ENCODE measurements around the gene CPXCR1.
"Not testable (repeated sequence)": the region's sequence is repeated elsewhere in the genome, so short reads cannot be mapped to it uniquely, and the experiment has no call there.

CPXCR1 gene

DNA sequence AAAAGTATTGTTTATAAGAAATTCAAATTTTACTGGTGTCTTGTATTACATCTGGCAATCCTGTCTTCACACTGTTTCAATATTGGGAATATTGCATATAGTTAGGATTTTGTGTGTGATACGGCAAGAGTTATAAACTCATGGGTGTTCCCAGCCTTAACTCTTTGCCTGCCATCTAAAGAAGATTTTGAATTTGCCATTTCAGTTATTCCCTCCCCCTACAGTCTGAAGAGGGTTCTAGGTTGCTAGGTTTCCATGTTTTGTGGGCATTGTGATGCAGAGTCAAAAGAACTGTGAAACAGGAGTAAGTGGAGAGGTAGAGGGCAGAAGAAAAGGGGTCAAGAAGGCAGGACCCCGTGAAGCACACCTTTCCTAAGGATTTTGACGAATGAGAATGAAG, at the start of gene CPXCR1:
Gene CPXCR1 (plus strand): TSS at position 301 of the 400 bp plus-strand sequence. CDS start 6,190 bp downstream, outside the sequence.
- DNase-seq = no peak

DNA sequence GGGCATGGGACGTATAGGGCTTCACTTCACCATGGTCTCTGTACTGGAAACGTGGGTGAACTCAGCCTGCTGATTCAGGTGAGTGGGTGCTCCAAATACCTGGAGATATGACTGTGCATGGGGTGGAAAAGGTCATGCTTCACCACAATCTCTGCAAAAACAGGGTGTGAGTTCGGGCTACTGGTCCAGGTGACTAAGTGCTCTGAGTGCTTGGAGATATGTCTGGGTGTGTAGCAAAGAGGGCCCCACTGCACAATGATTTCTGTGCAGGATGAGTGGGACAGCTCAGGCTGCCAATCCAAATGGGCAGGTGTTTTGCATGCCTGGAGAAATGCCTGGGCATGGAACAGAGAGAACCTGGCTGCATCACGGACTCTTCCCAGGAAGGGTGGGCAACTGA, 11.2 kb upstream of the CPXCR1 start:
- no peak for DNase-seq

DNA sequence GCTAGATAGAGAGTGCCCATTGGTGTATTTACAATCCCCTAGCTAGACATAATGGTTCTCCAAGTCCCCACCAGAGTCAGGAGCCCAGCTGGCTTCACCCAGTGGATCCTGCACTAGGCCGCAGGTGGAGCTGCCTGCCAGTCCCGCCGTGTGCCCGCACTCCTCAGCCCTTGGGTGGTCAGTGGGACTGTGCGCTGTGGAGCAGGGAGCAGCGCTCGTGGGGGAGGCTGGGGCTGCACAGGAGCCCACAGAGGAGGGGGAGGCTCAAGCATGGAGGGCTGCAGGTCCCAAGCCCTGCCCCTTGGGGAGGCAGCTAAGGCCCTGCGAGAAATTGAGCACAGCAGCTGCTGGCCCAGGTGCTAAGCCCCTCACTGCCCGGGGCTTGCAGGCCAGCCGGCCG, 810 bp upstream of the CPXCR1 start:
- DNase-seq = not testable (repeated sequence)

DNA sequence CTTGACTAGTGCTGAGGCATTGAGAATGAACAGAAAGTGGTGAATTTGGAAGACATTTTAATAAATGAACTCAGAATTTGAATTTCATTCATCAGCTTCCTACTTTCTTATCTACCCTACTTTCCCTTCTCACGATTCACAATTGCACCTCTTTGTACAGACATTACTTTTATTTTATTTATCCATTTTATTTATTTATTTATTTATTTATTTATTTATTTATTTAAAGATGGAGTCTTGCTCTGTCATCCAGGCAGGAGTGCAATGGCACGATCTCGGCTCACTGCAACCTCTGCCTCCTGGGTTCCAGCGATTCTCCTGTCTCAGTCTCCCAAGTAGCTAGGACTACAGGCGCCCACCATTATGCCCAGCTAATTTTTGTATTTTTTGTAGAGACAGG, 5.3 kb downstream of the CPXCR1 start:
- not testable (repeated sequence) for DNase-seq

DNA sequence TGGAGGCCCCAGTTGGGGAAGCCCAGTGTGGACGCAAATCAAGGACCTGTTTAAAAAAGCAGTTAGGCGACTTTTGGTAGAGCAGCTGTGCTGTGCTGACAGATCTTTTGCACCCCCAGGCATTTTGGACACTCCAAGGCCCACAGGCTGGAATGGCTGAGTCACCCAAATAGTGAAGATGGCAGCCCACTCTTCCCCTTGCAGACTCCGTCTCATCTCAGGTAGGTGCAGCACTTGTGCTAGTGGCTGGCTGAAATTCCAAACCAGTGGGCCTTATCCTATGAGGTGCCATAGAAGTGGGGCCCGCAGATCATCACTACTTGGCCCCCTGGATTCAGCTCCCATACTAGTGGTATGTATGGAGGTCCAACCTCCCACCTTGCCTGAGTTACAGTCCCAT, 42.8 kb downstream of the CPXCR1 start:
- DNase-seq = no peak

All from NCI-H2171 treated with DMSO at 0.1 percent for 48 hours (cell line).